B cell (primary cell): ENCODE results near the gene CITED2. TPM values are rescaled to one million over a fixed set of nuclear protein-coding genes. Genes with fewer than 3 reads are reported as not detected.

Experiments
- ATAC-seq: fragments of 200-7000 bp; cut with Tn5 transposase; one replicate; pipeline ENCODE4 v1.10.0; 2021; ENCODE audit warnings: low read depth, mild to moderate bottlenecking, moderate number of reproducible peaks, moderate library complexity
- CTCF ChIA-PET: fragments of 350-600 bp; sonication (Branson Sonifier 250); formaldehyde crosslinking; loops from one replicate; lab custom pipeline; 2021; ENCODE audit warnings: antibody characterized with exemption, inconsistent platforms; lab: Charles Lee
- POLR2A ChIA-PET: fragments of 350-600 bp; sonication (Branson Sonifier 250); formaldehyde crosslinking; loops from one replicate; lab custom pipeline; 2021; ENCODE audit warnings: antibody characterized with exemption; lab: Charles Lee
- DNase-seq: peaks from one replicate; pipeline ENCODE4 v3.0.0; 2013
- H2AFZ ChIP-seq: 2 replicates; pipeline ENCODE4 v1.6.1; 2012; ENCODE audit warnings: mild to moderate bottlenecking, low read depth, low read length; ENCODE audit not compliant: insufficient read depth, poor library complexity, severe bottlenecking
- H3K27ac ChIP-seq, 2 donors: 1 replicate in 1 of 2; 2 replicates in 1 of 2; pipeline ENCODE4 v1.5.1; 2012 to 2013; ENCODE audit warnings: low read length in 2 of 2, mild to moderate bottlenecking in 2 of 2, moderate library complexity in 1 of 2
- H3K27me3 ChIP-seq, 4 experiments: fragments of 200-600 bp in 1 of 4; sonication (generic) in 1 of 4; replicated peaks in 1 of 4; 1 replicate in 2 of 4; 2 replicates in 2 of 4; pipeline versions ENCODE4 v1.6.1 to v1.7.0; 2013 to 2016; ENCODE audit warnings: low read length in 3 of 4, mild to moderate bottlenecking in 2 of 4, mixed read lengths in 1 of 4, moderate library complexity in 1 of 4; ENCODE audit not compliant: insufficient read depth in 4 of 4, control insufficient read depth in 3 of 4; ENCODE audit errors: control extremely low read depth in 1 of 4
- H3K36me3 ChIP-seq, 2 experiments: replicated peaks in 1 of 2; 1 replicate in 1 of 2; 2 replicates in 1 of 2; pipeline versions ENCODE4 v1.6.1 to v1.7.1; 2013; ENCODE audit warnings: low read length in 1 of 2; ENCODE audit not compliant: insufficient read depth in 2 of 2, control insufficient read depth in 1 of 2; ENCODE audit errors: control extremely low read depth in 1 of 2, extremely low read depth in 1 of 2
- H3K4me1 ChIP-seq, 2 donors: fragments of 200-600 bp in 1 of 2; sonication (generic) in 1 of 2; 1 replicate in 1 of 2; 2 replicates in 1 of 2; pipeline versions ENCODE4 v1.5.1 to v1.6.1; 2013 to 2017; ENCODE audit warnings: low read length in 2 of 2; ENCODE audit not compliant: control insufficient read depth in 2 of 2, insufficient read depth in 2 of 2
- H3K4me2 ChIP-seq: replicated peaks from 2 replicates; pipeline ENCODE3; 2012; ENCODE audit warnings: mild to moderate bottlenecking, low read depth, low read length; ENCODE audit not compliant: poor library complexity, severe bottlenecking
- H3K4me3 ChIP-seq, 5 experiments: fragments of 200-600 bp in 1 of 5; sonication (generic) in 1 of 5; 1 replicate in 3 of 5; 2 replicates in 2 of 5; pipeline versions ENCODE4 v1.5.1 to v1.7.0; 2011 to 2016; ENCODE audit warnings: low read length in 4 of 5, mild to moderate bottlenecking in 4 of 5, low read depth in 2 of 5, control low read depth in 1 of 5, moderate library complexity in 1 of 5; ENCODE audit not compliant: insufficient read depth in 1 of 5; ENCODE audit errors: control extremely low read depth in 1 of 5, extremely low read depth in 1 of 5
- H3K79me2 ChIP-seq: fragments of 200-600 bp; sonication (generic); one replicate; pipeline ENCODE4 v1.6.0; 2016; ENCODE audit warnings: low read length; ENCODE audit not compliant: control insufficient read depth, insufficient read depth
- H3K9ac ChIP-seq: fragments of 200-600 bp; sonication (generic); 2 replicates; pipeline ENCODE4 v1.6.1; 2017; ENCODE audit warnings: mild to moderate bottlenecking, low read length, moderate library complexity
- H3K9me3 ChIP-seq, 3 donors: one replicate each; pipeline versions ENCODE4 v1.6.1 to v1.7.1; 2013; ENCODE audit warnings: low read length in 2 of 3; ENCODE audit not compliant: control insufficient read depth in 2 of 3, insufficient read depth in 1 of 3; ENCODE audit errors: control extremely low read depth in 1 of 3
- H4K20me1 ChIP-seq: 2 replicates; pipeline ENCODE4 v1.6.0; 2012; ENCODE audit warnings: mild to moderate bottlenecking, low read length; ENCODE audit not compliant: insufficient read depth, control insufficient read depth, poor library complexity, severe bottlenecking
- H3K27ac Mint-ChIP-seq: one replicate; pipeline ENCODE4 v1.8.0; 2021; ENCODE audit warnings: mixed read lengths
- H3K27me3 Mint-ChIP-seq: one replicate; pipeline ENCODE4 v1.8.0; 2021; ENCODE audit warnings: mixed read lengths
- H3K4me1 Mint-ChIP-seq: one replicate; pipeline ENCODE4 v1.8.0; 2021; ENCODE audit warnings: mixed read lengths
- H3K4me3 Mint-ChIP-seq: one replicate; pipeline ENCODE4 v1.8.0; 2021; ENCODE audit warnings: mixed read lengths
- H3K9me3 Mint-ChIP-seq: one replicate; pipeline ENCODE4 v1.8.0; 2022; ENCODE audit warnings: mixed read lengths; ENCODE audit not compliant: insufficient read depth
- EZH2 ChIP-seq: IDR thresholded peaks from 2 replicates; pipeline ENCODE4 v1.6.1; 2012; ENCODE audit warnings: borderline replicate concordance, low read depth, mild to moderate bottlenecking, moderate library complexity, low read length; ENCODE audit not compliant: insufficient read depth, poor library complexity, severe bottlenecking
- WGBS: methylation state at CpG from one replicate; pipeline ENCODE4 v1.1.5; 2013; ENCODE audit warnings: missing lambda C conversion rate; ENCODE audit not compliant: insufficient coverage; 5-methylcytosine and 5-hydroxymethylcytosine counted together
- intact Hi-C: fragments of 100-400 bp; cut with micrococcal nuclease; formaldehyde crosslinking; loops from one replicate; pipeline ENCODE4 v1.10.0; 2022
- polyA plus RNA-seq: library from polyadenylated mRNA; depleted of rRNA; stranded (reverse); fragments of >200 nt; gene quantifications from 2 replicates; pipeline ENCODE4 v1.2.3, GENCODE V29; 2012
- total RNA-seq, 2 donors: library from RNA; stranded (reverse); fragments of 120-200 nt in 1 of 2; gene quantifications; 1 replicate in 1 of 2; 2 replicates in 1 of 2; pipeline versions ENCODE4 v1.2.3 to v1.2.4, GENCODE V29; 2013 to 2022
- TF ChIP-seq, protein P1 (sequence below): fragments of 200-600 bp; IDR thresholded peaks from one replicate; pipeline ENCODE4 v1.8.0; 2022; ENCODE audit warnings: antibody characterized with exemption, mild to moderate bottlenecking

The CITED2 gene
- total and polyA plus RNA-seq, 2 donors (not counting 1 experiment from before 2014, with no cell fraction given) = 56.2 to 67.9 TPM

DNA sequence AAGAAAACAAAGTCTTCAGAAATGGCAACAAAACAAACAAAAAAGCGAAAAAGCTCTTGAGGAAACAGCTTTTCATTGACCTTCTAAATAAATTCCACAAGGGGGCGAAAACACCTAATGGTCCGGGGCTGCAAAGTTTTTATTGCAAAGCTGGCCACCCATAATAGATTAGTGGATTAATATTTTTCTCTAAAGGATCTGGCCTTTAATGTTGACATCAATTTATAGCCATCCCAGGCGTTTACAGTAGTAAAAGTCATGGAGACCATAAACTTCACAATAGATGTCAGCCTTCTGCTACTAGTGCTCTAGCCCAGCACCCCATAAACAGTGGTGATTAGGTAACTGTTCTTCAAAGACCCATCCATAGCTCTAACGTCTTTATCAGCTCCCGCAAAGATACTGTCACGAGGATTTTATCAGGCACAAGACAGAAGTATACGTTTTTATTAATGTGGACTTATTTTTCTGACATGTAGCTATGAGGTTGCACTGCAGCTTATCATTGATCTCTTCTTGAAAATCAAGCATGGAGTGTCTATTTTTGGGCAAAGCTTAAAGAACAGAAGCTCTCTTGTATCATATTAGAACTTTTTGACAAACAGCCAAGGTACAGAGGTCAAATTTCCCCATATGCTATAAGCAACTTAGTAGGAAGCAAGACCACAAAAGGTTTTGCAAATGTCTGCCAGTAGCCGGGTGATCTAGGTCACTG, 4.7 kb downstream of the CITED2 start:
- 77% methylated on average over 2 of the region's 9 CpGs for WGBS

GRCh38 chr6:139369068-139369467, 5.4 kb downstream of the CITED2 start:
- no peak for TF ChIP-seq EZH2
- Histone ChIP-seq H3K27ac (no peak overlapping the region), H2AFZ (no peak overlapping the region), H3K9ac (no peak overlapping the region), H3K4me2 (no peak overlapping the region), H3K36me3 (no peaks in the 10 kb centered on the region), H3K27me3 (no peaks in the 10 kb centered on the region), H3K79me2 (peaks cover 32% of the 10 kb centered on the region), H3K4me1 (peaks cover 16 to 22% of the 10 kb centered on the region in 2 donors), H3K9me3 (no peaks in the 10 kb centered on the region), H3K4me3 (no peak overlapping the region), H4K20me1 (no peaks in the 10 kb centered on the region)
- Mint-ChIP-seq H3K27ac (no peak overlapping the region), H3K4me3 (no peak overlapping the region), H3K4me1 (peaks cover 32% of the 10 kb centered on the region), H3K27me3 (no peaks in the 10 kb centered on the region), H3K9me3 (no peaks in the 10 kb centered on the region)
- ChIA-PET CTCF (interaction anchor here (0.6 to 7.4 kb wide), 52 partner anchors 10 to 1940 kb away, joined by 3 to 111 read pairs (median 4); partner anchors contain the start of genes ABRACL and TXLNB), POLR2A (no interaction called here)
- ATAC-seq (no peak), DNase-seq (no peak)
- intact Hi-C loops = no loop called here
- 100% methylated on average over 2 of the region's 2 CpGs for WGBS

More for the DNA sequence above, 4.7 kb downstream of the CITED2 start:
- Histone ChIP-seq H3K9ac (no peak overlapping the region), H2AFZ (peak overlapping the region; percentile 39), H4K20me1 (no peaks in the 10 kb centered on the region), H3K4me3 (no peak overlapping the region), H3K27ac (no peak overlapping the region), H3K9me3 (no peaks in the 10 kb centered on the region), H3K79me2 (peaks cover 32% of the 10 kb centered on the region), H3K36me3 (no peaks in the 10 kb centered on the region), H3K27me3 (no peaks in the 10 kb centered on the region), H3K4me2 (no peak overlapping the region), H3K4me1 (peaks cover 13 to 20% of the 10 kb centered on the region in 2 donors)
- DNase-seq (peak; percentile 64), ATAC-seq (no peak)
- Mint-ChIP-seq H3K4me1 (peaks cover 28% of the 10 kb centered on the region), H3K27ac (no peak overlapping the region), H3K9me3 (no peaks in the 10 kb centered on the region), H3K4me3 (no peak overlapping the region), H3K27me3 (no peaks in the 10 kb centered on the region)
- TF ChIP-seq EZH2 = no peak
- TF ChIP-seq, protein P1, sequence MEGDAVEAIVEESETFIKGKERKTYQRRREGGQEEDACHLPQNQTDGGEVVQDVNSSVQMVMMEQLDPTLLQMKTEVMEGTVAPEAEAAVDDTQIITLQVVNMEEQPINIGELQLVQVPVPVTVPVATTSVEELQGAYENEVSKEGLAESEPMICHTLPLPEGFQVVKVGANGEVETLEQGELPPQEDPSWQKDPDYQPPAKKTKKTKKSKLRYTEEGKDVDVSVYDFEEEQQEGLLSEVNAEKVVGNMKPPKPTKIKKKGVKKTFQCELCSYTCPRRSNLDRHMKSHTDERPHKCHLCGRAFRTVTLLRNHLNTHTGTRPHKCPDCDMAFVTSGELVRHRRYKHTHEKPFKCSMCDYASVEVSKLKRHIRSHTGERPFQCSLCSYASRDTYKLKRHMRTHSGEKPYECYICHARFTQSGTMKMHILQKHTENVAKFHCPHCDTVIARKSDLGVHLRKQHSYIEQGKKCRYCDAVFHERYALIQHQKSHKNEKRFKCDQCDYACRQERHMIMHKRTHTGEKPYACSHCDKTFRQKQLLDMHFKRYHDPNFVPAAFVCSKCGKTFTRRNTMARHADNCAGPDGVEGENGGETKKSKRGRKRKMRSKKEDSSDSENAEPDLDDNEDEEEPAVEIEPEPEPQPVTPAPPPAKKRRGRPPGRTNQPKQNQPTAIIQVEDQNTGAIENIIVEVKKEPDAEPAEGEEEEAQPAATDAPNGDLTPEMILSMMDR = peak; percentile 78
- ChIA-PET POLR2A (no interaction called here), CTCF (interaction anchor here (0.6 to 7.4 kb wide), 60 partner anchors 9 to 1940 kb away, joined by 3 to 111 read pairs (median 4); partner anchors contain the start of genes ABRACL and TXLNB)
- intact Hi-C loops = loop anchor here (5.0 kb wide), 1 partner anchor 782 kb away; no protein-coding TSS in a partner anchor
